HG03159 (cell line): ENCODE data around the gene GPR18.
A peak's percentile ranks its signal among the peaks of the same experiment; 100 is the strongest.
"Not testable (repeated sequence)": the region's sequence is repeated elsewhere in the genome, so short reads cannot be mapped to it uniquely, and the experiment has no call there.

Experiments used
- ATAC-seq: cut with Tn5 transposase; IDR thresholded peaks from one replicate; pipeline ENCODE4 v1.9.1; 2021; ENCODE audit warnings: mild to moderate bottlenecking, moderate library complexity; ENCODE audit not compliant: unreplicated experiment

The GPR18 gene

DNA sequence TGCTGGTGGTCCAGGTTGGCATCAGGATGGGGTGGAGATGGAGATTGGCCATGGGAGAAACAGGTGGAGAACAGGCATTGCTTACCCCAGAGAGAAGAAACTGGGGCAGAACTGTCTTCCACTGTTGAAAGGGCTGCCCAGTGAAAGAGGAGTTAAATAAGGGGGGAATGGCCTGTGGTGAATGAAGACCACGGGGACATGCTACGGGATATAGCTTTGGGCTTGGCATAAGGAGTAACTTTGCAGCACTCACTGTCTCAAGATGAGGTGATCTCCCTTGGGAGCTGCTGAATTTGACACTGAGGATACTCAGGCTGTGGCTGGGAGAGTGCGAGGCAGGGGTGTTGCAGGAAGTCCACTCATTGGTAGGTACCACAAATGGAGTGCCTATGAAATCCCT is 10.6 kb upstream of the GPR18 start:
- no peak for ATAC-seq

DNA sequence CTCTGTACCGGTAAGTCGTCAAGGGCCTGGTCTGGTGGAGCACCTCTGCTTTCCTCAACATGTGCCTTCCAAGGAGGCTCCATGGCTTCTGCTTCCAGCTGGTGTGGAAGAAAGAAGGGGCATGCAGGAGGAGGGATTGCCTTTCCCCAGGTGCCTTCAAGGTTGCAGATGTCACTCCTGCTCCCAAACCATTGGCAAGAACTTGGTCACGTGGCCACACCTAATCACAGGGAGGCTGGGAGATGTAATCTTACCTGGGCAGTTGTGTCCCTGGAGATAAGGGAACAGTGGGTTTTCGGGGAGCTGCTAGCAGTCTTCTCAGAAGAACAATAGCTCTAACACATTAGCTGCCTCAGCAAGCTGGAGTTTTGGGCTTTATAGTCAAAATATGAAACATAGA is 9.7 kb upstream of the GPR18 start:
- ATAC-seq, result no peak

DNA sequence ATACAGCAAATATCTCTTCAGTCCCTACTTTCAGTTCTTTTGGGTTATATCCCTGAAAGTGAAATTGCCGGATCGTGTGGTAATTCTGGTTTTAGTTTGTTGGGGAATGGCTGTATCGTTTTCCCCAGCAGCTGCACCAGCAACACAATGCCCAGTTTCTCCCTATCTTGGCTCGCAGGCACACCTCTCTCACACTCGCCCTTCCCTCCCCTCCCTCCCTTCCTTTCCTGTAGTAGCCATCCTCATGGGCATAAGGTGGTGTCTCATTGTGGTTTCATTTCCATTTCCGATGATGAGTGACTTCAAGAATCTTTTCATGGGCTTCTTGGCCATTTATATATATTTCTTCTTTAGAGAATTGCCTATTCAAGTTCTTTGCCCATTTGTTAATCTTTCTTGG is 8.6 kb upstream of the GPR18 start:
- no peak for ATAC-seq

DNA sequence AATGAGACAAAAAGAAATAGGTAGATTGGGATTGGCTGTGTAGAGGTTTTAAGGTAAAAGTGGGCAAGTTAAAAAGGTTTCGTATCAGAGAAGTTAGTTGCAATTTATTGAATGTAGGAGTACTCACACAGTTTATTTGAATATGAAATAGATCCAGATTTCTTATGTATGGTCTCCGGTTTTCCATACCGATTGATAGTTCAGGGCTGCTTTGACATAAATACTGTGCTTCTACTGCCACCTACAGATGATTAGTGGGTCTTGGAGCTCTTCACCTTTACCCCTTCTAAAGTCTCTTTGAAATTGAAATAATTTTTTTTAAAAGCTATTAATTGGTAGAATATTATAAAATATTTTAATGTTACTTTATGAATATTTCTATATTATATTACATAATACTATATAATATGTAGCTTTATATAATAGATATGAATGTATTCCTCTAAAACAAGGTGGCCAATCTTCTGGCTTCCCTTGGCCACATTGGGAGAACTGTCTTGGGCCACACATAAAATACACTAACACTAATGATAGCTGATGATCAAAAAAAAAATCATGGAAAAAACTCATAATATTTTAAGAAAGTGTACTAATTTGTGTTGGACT is 7.7 kb upstream of the GPR18 start:
- no peak for ATAC-seq

DNA sequence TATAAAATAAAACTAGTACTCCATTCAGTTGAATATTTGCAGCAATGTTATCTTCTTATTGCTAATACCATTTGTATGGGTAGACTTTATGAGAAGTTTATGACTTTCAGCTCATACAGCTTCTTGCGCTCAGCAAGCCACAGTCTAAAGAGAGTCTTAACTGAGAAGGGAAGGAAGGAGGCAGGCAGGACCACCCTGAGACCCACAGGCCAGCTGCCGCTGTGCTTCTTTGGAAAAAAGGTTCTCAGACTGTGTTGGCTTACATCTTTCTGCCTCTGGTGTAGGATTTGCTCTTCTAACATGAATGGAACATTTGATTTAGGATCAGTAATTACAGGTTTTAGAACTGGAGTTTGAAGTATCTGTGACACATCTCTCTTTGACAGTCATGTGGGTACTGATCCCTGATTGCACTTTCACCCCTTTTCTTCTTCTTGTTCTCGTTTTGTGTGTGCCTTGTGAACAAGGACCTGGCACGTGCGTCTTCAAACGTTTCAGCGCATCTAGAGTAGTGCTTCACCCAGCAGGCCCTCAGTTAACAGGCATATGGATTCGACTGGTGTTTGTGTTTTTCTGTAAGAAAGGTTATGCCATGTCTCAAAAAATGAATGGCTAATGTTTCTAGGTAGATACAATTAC is 7.1 kb upstream of the GPR18 start:
- no peak for ATAC-seq

DNA sequence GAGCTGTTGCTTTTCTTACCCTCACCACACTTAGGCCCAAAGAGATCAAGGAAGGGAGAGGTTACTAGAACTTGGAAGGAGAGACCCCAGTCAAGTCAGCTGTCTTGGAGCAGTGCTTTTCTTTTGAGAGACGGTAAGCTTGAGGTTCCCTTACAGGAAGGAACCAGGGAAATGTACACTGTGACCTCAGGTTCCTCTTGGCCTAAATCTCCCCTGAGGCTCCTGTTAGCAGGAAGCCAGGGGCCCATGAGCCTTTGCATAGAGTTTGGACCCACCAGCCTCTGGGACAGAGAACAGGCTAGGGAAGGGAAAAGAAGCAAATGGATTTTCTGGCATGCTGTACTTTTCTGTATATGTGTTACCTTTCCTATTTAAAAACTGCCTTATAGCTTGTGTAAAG is 5.9 kb upstream of the GPR18 start:
- no peak for ATAC-seq

DNA sequence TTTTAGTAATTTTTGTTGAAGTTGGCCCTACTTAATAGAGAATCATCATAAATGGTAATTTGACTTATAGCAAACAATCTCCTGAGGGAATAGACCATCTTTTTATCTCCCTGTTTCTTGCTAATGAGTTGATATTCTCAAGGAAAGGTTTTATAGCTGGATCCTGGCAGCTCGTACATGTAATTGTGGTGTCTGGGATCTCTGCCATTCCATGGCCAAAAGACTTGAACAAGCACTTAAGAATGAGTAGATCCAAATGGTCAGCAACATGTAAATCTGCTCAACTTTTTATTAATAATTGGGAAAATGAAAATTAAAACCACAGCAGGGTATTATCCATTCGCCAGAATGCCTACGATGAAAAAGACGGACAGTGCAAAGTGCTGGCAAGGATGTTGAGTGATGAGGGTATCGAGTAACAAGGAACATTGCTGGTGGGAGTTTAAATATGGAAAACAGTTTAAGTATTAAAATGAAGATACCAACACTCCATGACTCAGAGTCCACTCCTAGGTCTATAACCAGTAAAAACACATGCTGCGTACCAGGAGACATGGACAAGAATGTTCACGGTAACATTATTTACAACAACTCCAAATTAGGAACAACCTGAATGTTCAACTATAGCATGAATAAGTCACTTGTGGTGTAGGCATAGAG is 5.1 kb upstream of the GPR18 start:
- no peak for ATAC-seq

DNA sequence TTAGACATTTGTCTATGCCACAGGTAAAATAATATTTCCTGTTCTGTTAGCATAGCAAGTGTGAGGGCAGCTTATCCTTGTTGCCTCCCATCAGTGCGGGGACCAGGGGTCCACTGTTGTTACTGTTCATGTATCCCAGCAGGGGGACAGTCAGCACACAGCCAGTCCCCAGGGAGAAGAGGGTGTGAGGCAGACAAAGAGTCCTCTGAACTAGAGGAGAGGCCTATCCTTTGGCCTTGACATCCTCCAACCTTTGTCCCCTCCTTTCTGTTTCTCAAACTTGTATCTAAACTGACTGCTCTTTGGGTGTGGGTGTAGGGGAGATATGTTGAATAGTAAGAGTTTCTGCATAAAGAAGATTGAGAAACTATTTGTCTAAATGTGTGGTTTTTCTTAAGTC is 2.9 kb upstream of the GPR18 start:
- no peak for ATAC-seq

DNA sequence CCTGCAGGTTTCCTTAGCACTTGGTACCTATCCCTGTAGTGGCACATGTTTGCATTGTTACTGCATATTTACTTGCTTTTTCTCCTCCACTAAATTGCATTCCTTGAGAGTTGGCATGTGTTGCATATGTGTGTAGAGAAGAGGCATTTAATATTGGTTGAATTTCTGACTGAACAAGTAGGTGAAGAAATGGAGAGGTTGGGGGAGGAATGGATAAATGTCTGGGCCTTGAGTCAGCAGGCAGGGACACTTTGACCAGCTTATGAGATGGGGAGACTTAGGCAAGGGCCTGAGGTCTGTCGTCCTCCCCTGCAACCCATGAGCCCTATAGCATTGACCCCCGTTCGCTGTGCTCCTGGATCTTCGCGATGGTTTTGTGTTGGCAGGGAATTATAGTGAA is 2.0 kb upstream of the GPR18 start:
- ATAC-seq, result no peak

DNA sequence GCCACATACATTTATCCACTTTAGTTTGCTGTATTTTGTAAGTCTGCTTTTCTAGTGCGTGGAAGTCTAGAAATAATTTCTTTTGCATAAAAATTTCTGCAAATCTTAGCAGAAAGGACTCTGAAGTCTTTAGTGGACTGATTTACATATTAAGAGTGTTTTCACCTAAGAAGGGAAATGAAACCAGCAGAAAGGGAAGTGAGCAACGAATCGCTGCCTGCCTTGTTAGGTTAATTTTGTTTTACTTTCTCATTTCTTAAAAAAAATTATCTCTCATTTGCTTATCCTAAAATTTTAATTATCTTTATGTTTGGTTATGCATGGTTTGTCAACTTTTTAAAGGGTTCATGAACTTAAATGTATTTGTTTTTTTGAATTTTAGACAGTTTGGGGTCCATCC is 767 bp upstream of the GPR18 start:
- peak; percentile 58 for ATAC-seq

DNA sequence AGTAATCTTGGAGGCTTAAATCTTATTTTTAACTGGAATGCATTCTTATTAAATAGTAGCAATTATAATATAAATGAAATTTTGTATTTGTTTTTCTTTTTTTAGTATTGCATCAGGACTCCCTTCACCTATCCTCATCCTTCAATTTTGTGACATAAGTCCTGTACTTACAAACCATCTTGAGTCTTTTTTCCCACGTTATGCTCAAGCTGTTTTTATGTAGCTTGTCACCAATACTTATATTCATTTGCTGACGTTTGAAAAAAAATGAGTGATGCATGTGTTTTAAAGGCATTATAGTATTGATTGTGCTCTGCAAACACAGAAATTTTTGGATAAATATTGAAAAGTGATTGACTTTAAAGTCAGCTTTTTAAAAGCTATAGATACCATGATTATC is 888 bp downstream of the GPR18 start:
- ATAC-seq, result no peak

DNA sequence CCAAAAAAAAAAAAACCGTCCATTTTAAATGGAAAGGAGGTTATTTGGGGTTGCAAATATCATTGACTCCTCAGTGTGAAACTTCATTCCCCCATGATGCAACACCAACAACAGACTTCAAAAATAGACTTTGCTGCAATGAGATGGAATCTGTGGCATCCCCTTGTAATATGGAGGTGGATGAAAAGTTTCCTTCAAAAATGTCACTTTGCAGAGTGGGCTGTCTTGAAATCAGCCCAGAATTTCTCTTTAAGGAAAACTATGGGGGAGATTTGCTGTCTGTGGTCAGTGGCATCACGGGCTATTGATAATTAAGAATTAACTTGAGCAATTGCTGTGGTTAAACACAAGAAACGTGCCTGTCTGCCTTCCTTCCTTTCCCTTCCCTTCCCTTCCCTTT is 1.5 kb downstream of the GPR18 start:
- no peak for ATAC-seq

DNA sequence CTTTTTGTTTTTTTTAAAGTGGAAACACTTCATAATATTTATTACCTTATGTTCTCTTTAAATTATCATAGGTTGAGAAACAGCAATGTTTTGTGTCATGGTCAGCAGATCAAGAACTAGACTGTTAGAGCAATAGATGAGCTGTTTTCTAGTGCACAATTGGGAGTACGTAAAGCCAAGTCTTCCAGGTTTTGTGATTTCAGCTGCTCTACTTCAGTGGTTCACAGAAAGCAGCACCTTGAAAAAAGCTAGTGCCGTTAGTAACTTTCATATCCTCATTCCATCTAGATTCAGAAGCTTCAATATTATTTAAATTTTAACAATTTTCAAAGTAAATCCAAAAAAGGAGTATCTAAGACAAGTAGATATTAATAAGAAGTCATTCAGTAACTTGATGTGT is 1.9 kb downstream of the GPR18 start:
- no peak for ATAC-seq

DNA sequence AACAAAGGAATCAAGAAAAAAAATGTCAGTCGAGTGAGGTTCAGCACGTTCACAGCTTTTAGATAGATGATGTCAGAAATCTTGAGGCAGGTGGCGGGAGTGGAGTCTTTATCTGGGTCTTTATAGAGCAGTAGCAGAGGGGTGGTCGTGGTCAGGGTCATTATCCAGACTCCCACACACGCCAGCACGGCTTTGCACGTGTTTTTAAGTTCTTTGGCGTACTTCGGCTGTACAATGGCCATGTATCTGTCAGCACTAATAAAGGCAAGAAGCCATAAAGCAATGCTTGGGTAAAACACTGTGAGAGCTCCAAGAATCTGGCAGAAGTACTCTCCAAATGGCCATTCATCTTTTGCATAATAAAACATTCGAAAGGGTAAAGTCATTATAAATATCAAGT is 2.9 kb downstream of the GPR18 start:
- ATAC-seq, result no peak

DNA sequence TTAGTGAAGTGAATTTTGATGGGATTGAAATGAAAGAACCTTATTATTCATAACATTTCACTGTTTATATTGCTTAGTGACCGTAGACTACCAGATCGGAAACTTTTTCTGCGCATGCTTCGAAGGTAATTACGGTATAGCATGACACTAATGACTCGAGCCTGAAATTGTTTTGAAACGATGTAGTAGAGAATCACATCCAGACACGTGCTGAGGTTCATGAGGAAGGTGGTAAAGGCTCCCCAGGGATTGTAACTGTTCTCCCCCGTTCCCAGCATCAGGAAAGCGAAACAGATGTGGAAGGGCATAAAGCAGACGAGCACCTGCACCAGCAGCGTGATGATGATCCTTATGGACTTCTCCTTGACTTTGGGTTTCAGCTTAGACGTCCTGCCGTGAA is 3.3 kb downstream of the GPR18 start:
- ATAC-seq, result no peak

DNA sequence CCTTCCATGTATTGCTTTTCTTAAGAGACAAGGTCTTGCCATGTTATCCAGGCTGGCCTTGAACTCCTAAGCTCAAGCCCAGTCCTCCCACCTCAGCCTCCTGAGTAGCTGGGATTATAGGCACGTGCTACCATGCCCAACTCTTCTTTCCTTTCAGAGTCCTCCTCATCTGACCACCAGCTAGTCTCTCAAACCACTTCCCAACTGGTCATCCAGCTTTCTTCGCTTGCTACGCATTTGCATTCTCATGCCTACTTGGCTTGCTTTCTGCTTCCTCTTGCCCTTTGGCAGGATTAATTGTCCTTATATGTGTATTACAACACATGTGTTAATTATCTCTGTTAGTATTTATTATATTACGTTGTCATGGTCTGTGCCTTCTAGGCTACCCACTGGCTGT is 6.3 kb downstream of the GPR18 start:
- ATAC-seq, result no peak

DNA sequence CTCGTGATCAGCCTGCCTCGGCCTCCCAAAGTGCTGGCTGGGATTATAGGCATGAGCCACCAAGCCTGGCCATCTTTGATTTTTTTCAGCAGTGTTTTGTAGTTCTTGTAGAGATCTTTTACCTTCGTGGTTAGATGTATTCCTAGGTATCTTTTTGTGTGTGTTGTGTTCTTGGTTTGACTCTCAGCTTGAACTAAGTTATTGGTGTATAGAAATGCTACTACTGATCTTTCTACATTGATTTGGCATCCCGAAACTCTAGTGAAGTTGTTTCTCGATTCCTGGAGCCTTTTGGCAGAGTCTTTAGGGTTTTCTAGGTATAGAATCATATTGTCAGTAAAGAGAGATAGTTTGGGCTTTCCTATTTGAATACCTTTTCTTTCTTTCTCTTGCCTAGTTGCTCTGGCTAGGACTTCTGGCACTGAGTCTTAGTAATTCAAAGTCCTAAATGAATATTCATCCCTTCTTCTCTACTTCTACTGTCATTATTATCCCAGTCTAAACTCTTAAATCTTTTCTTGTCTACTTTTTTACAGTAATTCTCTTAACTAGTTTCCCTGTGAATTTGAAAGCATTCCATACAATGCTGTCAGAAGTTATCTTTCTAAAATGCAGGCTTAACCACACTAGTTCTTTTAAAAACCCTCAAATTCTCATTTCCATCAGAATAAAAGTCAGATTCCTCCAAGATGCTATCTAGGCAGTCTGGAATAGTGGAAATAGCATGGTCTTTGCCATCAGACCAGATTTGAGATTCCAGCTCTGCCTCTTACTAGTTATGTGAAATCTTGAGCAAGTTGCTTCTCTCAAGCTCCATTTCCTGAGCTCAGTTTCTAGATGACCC is 7.0 kb downstream of the GPR18 start:
- no peak for ATAC-seq

DNA sequence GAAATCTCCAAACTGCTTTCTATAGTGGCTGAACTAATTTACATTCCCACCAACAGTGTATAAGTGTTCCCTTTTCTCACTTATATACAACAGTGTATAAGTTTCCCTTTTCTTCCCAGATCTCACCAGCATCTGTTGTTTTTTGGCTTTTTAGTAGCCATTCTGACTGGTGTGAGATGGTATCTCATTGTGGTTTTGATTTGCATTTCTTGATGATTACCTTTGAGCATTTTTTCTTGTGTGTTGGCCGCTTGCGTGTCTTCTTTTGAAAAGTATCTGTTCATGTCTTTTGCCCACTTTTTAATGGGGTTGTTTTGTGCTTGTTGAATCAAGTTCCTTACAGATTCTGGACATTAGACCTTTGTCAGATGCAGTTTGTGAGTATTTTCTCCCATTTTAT is 8.6 kb downstream of the GPR18 start:
- not testable (repeated sequence) for ATAC-seq

DNA sequence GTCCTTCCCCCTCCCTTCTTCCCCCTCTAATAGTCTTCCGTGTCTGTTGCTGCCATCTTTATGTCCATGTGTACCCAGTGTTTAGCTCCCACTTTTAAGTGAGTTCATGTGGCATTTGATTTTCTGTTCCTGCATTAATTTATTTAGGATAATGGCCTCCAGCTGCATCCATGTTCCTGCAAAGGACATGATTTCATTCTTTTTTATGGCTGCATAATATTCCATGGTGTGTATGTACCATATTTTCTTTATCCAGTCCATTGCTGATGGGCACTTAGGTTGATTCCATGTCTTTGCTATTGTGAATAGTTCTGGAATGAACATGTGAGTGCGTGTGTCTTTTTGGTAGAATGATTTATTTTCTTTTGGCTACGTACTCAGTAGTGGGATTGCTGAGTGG is 9.0 kb downstream of the GPR18 start:
- not testable (repeated sequence) for ATAC-seq

DNA sequence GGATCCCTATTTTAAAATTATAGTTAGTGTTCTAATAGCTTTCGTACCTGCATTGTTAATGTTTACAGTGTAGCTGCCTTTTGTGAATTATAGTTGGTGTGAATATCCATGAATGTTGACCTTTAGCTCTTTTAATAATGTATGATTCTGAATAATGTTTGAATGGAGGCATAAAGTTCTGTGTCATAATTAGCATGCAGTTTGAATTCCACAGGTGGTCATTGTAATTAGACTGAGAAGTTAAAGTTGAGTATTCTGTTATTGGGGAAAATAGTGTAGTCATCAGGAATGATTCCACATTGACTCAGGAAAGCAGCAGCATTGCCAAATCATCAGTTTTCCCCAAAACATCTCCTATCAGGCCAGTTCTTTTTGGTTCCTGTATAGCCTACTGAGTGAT is 12.1 kb downstream of the GPR18 start:
- no peak for ATAC-seq

DNA sequence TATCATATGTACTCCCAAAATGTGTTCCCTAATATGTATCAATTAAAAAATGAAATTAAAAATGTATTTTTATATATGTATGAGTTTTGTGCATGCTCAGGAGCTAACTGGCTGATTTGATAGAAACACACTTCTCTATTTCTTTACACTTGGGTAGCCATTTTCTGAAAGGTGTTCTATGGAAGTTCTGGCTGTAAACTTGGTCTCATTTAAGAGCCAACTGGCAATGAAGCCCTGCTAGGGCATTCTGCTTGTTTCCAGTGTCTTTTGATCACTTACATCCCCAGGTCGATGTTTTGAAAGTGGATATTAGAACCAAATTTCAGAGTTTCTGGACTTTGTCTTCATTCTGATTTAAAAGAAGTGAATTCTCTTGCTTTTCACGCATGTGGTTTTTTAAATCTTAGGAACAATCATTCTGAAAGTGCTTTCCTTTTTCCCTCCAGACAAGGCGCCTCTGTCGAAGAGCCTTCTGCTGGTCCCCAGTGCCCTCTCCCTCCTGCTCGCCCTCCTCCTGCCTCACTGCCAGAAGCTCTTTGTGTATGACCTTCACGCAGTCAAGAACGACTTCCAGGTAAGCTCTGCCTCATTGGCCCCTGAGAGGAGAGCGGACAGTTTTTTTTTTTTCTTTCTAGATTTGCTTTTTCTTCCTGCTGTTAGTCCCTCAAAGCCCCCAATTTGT is 20.1 kb downstream of the GPR18 start:
- ATAC-seq, result no peak
